Kidney (tissue), 14 donors: ENCODE measurements around the gene CNOT6. TPM values are rescaled to one million over a fixed set of nuclear protein-coding genes. Genes with fewer than 3 reads are reported as not detected.

Experiments used
- DNase-seq, 5 donors: peaks; one replicate each; pipeline ENCODE4 v3.0.0-alpha.2; 2013 to 2020
- FAIRE-seq: peaks from 2 replicates; lab custom pipeline; 2012; peaks lifted over from hg19 to GRCh38; lab: Jason Lieb, UNC
- H3K27ac ChIP-seq, 2 donors: one replicate each; pipeline ENCODE4 v1.7.0; 2013; ENCODE audit warnings: low read depth in 2 of 2, low read length in 2 of 2, inconsistent platforms in 1 of 2
- H3K27me3 ChIP-seq: one replicate; pipeline ENCODE4 v1.7.1; 2013; ENCODE audit warnings: low read length, inconsistent platforms; ENCODE audit not compliant: control insufficient read depth, insufficient read depth
- H3K36me3 ChIP-seq, 3 donors: one replicate each; pipeline versions ENCODE4 v1.7.0 to v1.7.1; 2013; ENCODE audit warnings: low read length in 3 of 3, control low read depth in 1 of 3, inconsistent platforms in 1 of 3; ENCODE audit not compliant: insufficient read depth in 3 of 3, control insufficient read depth in 2 of 3
- H3K4me1 ChIP-seq, 3 donors: one replicate each; pipeline versions ENCODE4 v1.7.0 to v1.7.1; 2013; ENCODE audit warnings: low read length in 3 of 3, inconsistent platforms in 1 of 3, low read depth in 1 of 3; ENCODE audit not compliant: control insufficient read depth in 2 of 3, insufficient read depth in 2 of 3
- H3K4me3 ChIP-seq, 3 donors: one replicate each; pipeline versions ENCODE4 v1.7.0 to v1.8.1; 2013; ENCODE audit warnings: low read length in 3 of 3, control low read depth in 1 of 3, inconsistent platforms in 1 of 3
- H3K9ac ChIP-seq, 3 donors: one replicate each; pipeline versions ENCODE4 v1.7.0 to v1.7.1; 2013; ENCODE audit warnings: low read length in 3 of 3, control low read depth in 1 of 3, inconsistent platforms in 1 of 3
- H3K9me3 ChIP-seq, 3 donors: one replicate each; pipeline versions ENCODE4 v1.7.0 to v1.7.1; 2013; ENCODE audit warnings: low read length in 3 of 3, control low read depth in 1 of 3, inconsistent platforms in 1 of 3; ENCODE audit not compliant: control insufficient read depth in 2 of 3, insufficient read depth in 1 of 3
- CTCF ChIP-seq: IDR thresholded peaks from 3 replicates; pipeline ENCODE4 v1.5.1; 2012; ENCODE audit warnings: mild to moderate bottlenecking, moderate library complexity, borderline replicate concordance; ENCODE audit not compliant: insufficient read depth; ENCODE audit errors: extremely low read depth
- intact Hi-C: fragments of 100-400 bp; cut with DNase I; formaldehyde crosslinking; loops from one replicate; pipeline ENCODE4 v1.11.1; 2022
- polyA plus RNA-seq: library from polyadenylated mRNA; stranded (reverse); fragments of 350-450 nt; fragmentation: Illumina TruSeq; extraction: RNeasy Lipid Tissue Mini Kit (QIAGEN cat#74804); gene quantifications from one replicate; pipeline ENCODE4 v1.2.3, GENCODE V29; 2014; ENCODE audit warnings: low read depth, low replicate concordance; ENCODE audit not compliant: insufficient read depth
- total RNA-seq: library from RNA; stranded (reverse); fragmentation: NEBNext Ultra II Directional; extraction: Animal tissue kit (Norgen Biotek cat#: 25700); gene quantifications from one replicate; pipeline ENCODE4 v1.2.1, GENCODE V29; 2021
- donor health status: control.
- donor health status: control.
- donor health status: control.
- donor health status: control.
- donor health status: control.
- donor health status: DM: yes; HTN: yes; CAD: no.
- donor health status: Normal renal cell carcinoma (clear cell type).

The CNOT6 gene
- total and polyA plus RNA-seq, 2 donors from 2014 or later = 5.9 to 25.7 TPM

DNA sequence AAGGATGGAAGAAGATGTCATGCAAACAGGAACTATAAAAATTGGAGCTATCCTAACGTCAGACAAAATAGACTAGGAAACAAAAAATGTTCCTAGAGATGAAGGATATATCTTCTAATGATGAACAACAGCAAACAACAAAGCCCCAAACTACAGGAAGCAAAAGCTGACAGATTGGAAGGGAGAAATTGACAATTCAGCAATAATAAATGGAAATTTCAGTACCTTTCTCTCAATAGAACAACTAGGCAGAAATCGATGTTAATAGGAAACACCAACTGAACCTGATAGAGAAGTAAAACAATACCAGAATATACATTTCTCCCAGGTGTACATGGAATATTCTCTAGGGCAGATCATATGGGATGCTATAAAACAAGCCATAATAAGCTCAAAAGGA is 89.6 kb downstream of the CNOT6 start:
- DNase-seq = no peak
- peaks cover 0 to 3% (median 0%) of the 10 kb centered on the region in 3 donors for H3K9me3 ChIP-seq
- H3K27me3 ChIP-seq = no peaks in the 10 kb centered on the region
- no peak overlapping the region for H3K9ac ChIP-seq
- no peaks in the 10 kb centered on the region for H3K36me3 ChIP-seq
- no peak for FAIRE-seq
- intact Hi-C loops = no loop called here
- H3K4me3 ChIP-seq = no peak overlapping the region
- H3K4me1 ChIP-seq = no peaks in the 10 kb centered on the region
- no peak for TF ChIP-seq CTCF
- no peak overlapping the region for H3K27ac ChIP-seq

DNA sequence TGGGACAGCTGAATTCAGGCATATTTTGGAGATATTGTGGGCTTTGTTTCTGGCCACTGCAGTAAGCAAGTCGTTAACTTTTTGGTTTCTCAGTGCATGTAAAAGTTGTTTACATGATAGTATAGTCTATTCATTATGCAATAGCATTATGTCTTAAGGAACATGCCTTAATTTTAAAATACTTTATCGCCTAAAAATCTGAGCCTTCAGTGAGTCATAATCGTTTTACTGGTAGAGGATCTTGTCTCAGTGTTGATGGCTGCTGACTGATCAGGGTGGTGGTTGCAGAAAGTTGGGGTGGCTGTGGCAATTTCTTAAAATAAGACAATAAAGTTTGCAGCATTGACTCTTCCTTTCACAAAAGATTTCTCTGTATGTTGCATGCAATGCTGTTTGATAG is 92.0 kb downstream of the CNOT6 start:
- Histone ChIP-seq H3K27me3 (no peaks in the 10 kb centered on the region), H3K4me3 (no peak overlapping the region), H3K27ac (no peak overlapping the region), H3K36me3 (no peaks in the 10 kb centered on the region), H3K9ac (no peak overlapping the region), H3K9me3 (peaks cover 0 to 3% (median 0%) of the 10 kb centered on the region in 3 donors), H3K4me1 (no peaks in the 10 kb centered on the region)
- TF ChIP-seq CTCF = no peak
- DNase-seq = no peak
- no peak for FAIRE-seq
- intact Hi-C loops = no loop called here

DNA sequence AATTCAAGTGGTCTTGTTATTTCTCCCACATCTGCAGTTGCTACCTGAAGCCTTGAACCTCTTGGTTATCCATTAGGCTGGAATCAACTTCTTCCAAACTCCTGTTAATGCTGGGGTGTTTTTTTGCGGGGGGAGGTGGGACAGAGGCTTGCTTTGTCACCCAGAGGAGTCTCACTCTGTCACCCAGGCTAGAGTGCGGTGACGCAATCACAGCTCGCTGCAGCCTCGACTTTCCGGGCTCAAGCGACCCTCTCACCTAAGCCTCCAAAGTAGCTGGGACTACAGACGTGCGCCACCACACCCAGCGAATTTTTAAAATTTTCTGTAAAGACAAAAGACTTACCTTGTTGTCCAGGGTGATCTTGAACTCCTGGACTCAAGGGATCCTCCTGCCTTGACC is 92.7 kb downstream of the CNOT6 start:
- peaks cover 0 to 3% (median 0%) of the 10 kb centered on the region in 3 donors for H3K9me3 ChIP-seq

More for the DNA sequence above, 92.7 kb downstream of the CNOT6 start:
- H3K4me1 ChIP-seq = no peaks in the 10 kb centered on the region
- no peaks in the 10 kb centered on the region for H3K36me3 ChIP-seq
- no peak overlapping the region for H3K9ac ChIP-seq
- DNase-seq = no peak
- H3K4me3 ChIP-seq = no peak overlapping the region
- intact Hi-C loops = no loop called here
- FAIRE-seq = no peak
- H3K27me3 ChIP-seq = no peaks in the 10 kb centered on the region
- H3K27ac ChIP-seq = no peak overlapping the region
- no peak for TF ChIP-seq CTCF
